ENCODE measurements around the gene TRIP13.
"Not testable (repeated sequence)": the region's sequence is repeated elsewhere in the genome, so short reads cannot be mapped to it uniquely, and the experiment has no call there.

Gene TRIP13

DNA sequence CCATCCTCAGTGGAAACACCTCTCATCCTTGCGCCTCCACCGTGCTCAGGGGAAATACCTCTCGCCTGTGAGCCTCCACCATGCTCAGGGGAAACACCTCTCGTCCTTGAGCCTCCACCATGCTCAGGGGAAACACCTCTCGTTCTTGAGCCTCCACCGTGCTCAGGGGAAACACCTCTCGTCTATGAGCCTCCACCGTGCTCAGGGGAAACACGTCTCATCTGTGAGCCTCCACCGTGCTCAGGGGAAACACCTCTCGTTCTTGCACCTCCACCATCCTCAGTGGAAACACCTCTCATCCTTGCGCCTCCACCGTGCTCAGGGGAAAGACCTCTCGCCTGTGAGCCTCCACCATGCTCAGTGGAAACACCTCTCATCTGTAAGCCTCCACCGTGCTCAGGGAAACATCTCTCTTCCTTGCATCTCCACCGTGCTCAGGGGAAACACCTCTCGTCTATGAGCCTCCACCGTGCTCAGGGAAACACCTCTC lies 46.0 kb upstream of the TRIP13 start:
- H3K36me3 ChIP-seq (ENCODE audit: control insufficient read depth in 2 of 2, insufficient read depth in 1 of 2, low read length in 2 of 2); H3K4me3 ChIP-seq (ENCODE audit: low read depth, low read length); H3K9me3 ChIP-seq (ENCODE audit: control insufficient read depth, insufficient read depth, low read depth, low read length); H3K4me1 ChIP-seq (ENCODE audit: control insufficient read depth, insufficient read depth, low read length); H3K27ac ChIP-seq (ENCODE audit: extremely low read depth, low read depth, low read length); POLR2A ChIA-PET; CTCF ChIA-PET: not testable (repeated sequence)

DNA sequence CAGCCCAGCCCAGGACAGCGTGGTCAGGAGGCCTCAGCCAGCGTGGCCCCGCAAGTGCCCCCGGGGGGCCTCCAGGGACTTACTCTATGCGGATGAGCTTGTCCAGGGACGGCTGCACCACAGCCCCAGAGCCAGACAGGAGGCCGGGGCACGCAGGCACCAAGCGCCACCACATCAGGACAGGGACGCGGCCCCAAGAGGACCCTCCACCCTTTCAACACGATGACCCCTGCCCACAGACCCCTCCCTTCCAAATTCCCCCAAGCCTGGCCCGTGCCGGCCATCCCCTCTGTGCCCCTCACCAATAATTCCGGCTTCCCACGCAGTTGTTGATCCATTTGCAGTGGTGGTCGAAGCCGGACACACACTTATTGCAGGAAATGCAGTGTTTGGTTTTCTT lies 45.5 kb upstream of the TRIP13 start:
- H3K4me1 ChIP-seq (ENCODE audit: control insufficient read depth, insufficient read depth, low read length); CTCF ChIA-PET; H3K36me3 ChIP-seq (ENCODE audit: control insufficient read depth in 2 of 2, insufficient read depth in 1 of 2, low read length in 2 of 2); POLR2A ChIA-PET; H3K4me3 ChIP-seq (ENCODE audit: low read depth, low read length); H3K27ac ChIP-seq (ENCODE audit: extremely low read depth, low read depth, low read length); H3K9me3 ChIP-seq (ENCODE audit: control insufficient read depth, insufficient read depth, low read depth, low read length): not testable (repeated sequence)

GRCh38 chr5:847736-848135 lies 44.9 kb upstream of the TRIP13 start:
- H3K36me3 ChIP-seq (ENCODE audit: control insufficient read depth in 2 of 2, insufficient read depth in 1 of 2, low read length in 2 of 2); CTCF ChIA-PET; H3K4me3 ChIP-seq (ENCODE audit: low read depth, low read length); H3K4me1 ChIP-seq (ENCODE audit: control insufficient read depth, insufficient read depth, low read length); POLR2A ChIA-PET; H3K27ac ChIP-seq (ENCODE audit: extremely low read depth, low read depth, low read length); H3K9me3 ChIP-seq (ENCODE audit: control insufficient read depth, insufficient read depth, low read depth, low read length): not testable (repeated sequence)

GRCh38 chr5:848671-849111 lies 44.0 kb upstream of the TRIP13 start:
- ChIA-PET CTCF (no interaction called here), POLR2A (no interaction called here)
- H3K9me3 ChIP-seq (ENCODE audit: control insufficient read depth, insufficient read depth, low read depth, low read length), result no peaks in the 10 kb centered on the region
- no peaks in the 10 kb centered on the region for H3K4me1 ChIP-seq (ENCODE audit: control insufficient read depth, insufficient read depth, low read length)
- H3K27ac ChIP-seq (ENCODE audit: extremely low read depth, low read depth, low read length), result no peak overlapping the region
- H3K4me3 ChIP-seq (ENCODE audit: low read depth, low read length), result no peak overlapping the region
- H3K36me3 ChIP-seq (ENCODE audit: control insufficient read depth in 2 of 2, insufficient read depth in 1 of 2, low read length in 2 of 2), result peaks cover 0 to 3% of the 10 kb centered on the region in 2 experiments; a peak in 1 of 3 replicates
- no peak for TF ChIP-seq ZNF37A (tag by site-specific recombination; IDR thresholded peaks at IDR 0.05)
- no peak for TF ChIP-seq ZNF791 (tag by site-specific recombination; IDR thresholded peaks at IDR 0.05)
- no peak for TF ChIP-seq ZNF350 (tag by site-specific recombination; IDR thresholded peaks at IDR 0.05)
- no peak for TF ChIP-seq ZNF776 (tag by site-specific recombination; IDR thresholded peaks at IDR 0.05; ENCODE audit: borderline replicate concordance)
- no peak for TF ChIP-seq TCF7L2 (IDR thresholded peaks at IDR 0.05; ENCODE audit: borderline replicate concordance, low read depth, low read length)
- no peak for TF ChIP-seq KLF8 (tag by site-specific recombination; IDR thresholded peaks at IDR 0.05)
- TF ChIP-seq, protein P1, sequence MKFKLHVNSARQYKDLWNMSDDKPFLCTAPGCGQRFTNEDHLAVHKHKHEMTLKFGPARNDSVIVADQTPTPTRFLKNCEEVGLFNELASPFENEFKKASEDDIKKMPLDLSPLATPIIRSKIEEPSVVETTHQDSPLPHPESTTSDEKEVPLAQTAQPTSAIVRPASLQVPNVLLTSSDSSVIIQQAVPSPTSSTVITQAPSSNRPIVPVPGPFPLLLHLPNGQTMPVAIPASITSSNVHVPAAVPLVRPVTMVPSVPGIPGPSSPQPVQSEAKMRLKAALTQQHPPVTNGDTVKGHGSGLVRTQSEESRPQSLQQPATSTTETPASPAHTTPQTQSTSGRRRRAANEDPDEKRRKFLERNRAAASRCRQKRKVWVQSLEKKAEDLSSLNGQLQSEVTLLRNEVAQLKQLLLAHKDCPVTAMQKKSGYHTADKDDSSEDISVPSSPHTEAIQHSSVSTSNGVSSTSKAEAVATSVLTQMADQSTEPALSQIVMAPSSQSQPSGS (tag by site-specific recombination; IDR thresholded peaks at IDR 0.05; ENCODE audit: low read depth), result no peak
- TF ChIP-seq ZNF768 (tag by site-specific recombination; IDR thresholded peaks at IDR 0.05), result no peak

DNA sequence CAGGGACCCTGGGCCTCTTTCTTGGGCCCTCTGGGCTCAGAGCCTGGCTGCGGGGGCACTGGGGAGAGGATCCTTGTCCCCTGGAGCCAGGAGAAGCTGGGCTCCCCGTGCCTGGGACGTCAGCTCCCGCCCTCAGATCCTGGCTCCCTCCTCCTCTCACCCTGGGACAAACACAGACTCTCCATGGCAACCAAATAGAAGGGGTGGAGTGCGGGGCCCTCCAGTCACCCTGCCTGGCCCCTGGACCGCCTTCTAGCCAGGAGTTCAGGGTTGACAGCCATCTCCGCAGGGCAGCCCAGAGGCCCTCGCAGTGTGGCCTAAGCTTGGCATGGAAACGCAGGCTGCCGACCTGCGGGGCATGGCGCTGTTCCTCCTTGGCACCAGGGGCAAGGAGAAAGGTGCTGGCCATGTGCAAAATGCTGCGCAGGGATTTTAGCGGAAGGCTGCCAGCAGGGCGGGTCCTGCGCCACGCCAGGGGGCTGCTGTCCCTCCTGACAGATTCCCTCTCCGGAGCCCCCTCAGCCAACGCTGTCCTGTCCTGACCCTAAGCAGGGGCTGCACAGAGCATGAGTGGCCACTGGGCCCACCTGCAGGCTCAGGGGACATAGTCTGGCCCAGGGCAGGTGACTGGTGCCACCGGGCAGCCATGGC lies 42.9 kb upstream of the TRIP13 start:
- H3K27ac ChIP-seq (ENCODE audit: extremely low read depth, low read depth, low read length), result no peak overlapping the region
- no peak overlapping the region for H3K4me3 ChIP-seq (ENCODE audit: low read depth, low read length)
- CTCF ChIA-PET, result no interaction called here
- peaks cover 0 to 3% of the 10 kb centered on the region in 2 experiments; a peak in 1 of 3 replicates for H3K36me3 ChIP-seq (ENCODE audit: control insufficient read depth in 2 of 2, insufficient read depth in 1 of 2, low read length in 2 of 2)
- POLR2A ChIA-PET, result no interaction called here
- TF ChIP-seq YY1 (tag by site-specific recombination; IDR thresholded peaks at IDR 0.05) (no peak), SCRT2 (tag by site-specific recombination; IDR thresholded peaks at IDR 0.05) (no peak), BCL6B (tag by site-specific recombination; IDR thresholded peaks at IDR 0.05) (no peak)
- TF ChIP-seq, protein P2, sequence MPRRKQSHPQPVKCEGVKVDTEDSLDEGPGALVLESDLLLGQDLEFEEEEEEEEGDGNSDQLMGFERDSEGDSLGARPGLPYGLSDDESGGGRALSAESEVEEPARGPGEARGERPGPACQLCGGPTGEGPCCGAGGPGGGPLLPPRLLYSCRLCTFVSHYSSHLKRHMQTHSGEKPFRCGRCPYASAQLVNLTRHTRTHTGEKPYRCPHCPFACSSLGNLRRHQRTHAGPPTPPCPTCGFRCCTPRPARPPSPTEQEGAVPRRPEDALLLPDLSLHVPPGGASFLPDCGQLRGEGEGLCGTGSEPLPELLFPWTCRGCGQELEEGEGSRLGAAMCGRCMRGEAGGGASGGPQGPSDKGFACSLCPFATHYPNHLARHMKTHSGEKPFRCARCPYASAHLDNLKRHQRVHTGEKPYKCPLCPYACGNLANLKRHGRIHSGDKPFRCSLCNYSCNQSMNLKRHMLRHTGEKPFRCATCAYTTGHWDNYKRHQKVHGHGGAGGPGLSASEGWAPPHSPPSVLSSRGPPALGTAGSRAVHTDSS (tag by site-specific recombination; IDR thresholded peaks at IDR 0.05), result no peak
- no peaks in the 10 kb centered on the region for H3K9me3 ChIP-seq (ENCODE audit: control insufficient read depth, insufficient read depth, low read depth, low read length)
- no peaks in the 10 kb centered on the region for H3K4me1 ChIP-seq (ENCODE audit: control insufficient read depth, insufficient read depth, low read length)

Measured in HEK293 (cell line).